ENCODE results near the gene PSME2. TPM values are rescaled to one million over a fixed set of nuclear protein-coding genes. Genes with fewer than 3 reads are reported as not detected.

Gene PSME2
- total and polyA plus RNA-seq, 2 experiments from 2014 or later, result 38.3 to 164 TPM

- Histone ChIP-seq H3K9me3 (ENCODE audit: low read depth) (no peaks in the 10 kb centered on the region), H3K9me2 (ENCODE audit: insufficient read depth) (no peaks in the 10 kb centered on the region), H2AFZ (peak overlapping the region; percentile 80; the same call in 1 of the 2 replicates), H3K36me3 (ENCODE audit: low read depth) (no peaks in the 10 kb centered on the region), H3K79me2 (ENCODE audit: insufficient read depth) (peaks cover 77% of the 10 kb centered on the region), H3K4me3 (peak overlapping the region; percentile 83), H3K4me1 (ENCODE audit: insufficient read depth) (peaks cover 13% of the 10 kb centered on the region), H3K27me3 (replicated peaks; ENCODE audit: insufficient read depth) (no peaks in the 10 kb centered on the region), H3K9ac (peak overlapping the region; percentile 94), H4K20me1 (ENCODE audit: insufficient read depth) (no peaks in the 10 kb centered on the region), H3K4me2 (ENCODE audit: unreplicated experiment) (peak overlapping the region; percentile 99), H3F3A (ENCODE audit: insufficient read depth) (peaks cover 14% of the 10 kb centered on the region), H3K27ac (peak overlapping the region; percentile 81; the same call in 1 of the 2 replicates)
- in situ Hi-C loops (cut with MboI), result no loop called here
- no peak for DNase-seq
- TF ChIP-seq EZH2phosphoT487 (IDR thresholded peaks at IDR 0.05; ENCODE audit: insufficient read depth, low read depth) (no peak), EZH2 (IDR thresholded peaks at IDR 0.05; ENCODE audit: insufficient read depth, poor library complexity, severe bottlenecking) (no peak)
- 66 to 67% methylated on average over 7 of the region's 7 CpGs for WGBS, 2 experiments (ENCODE audit: low coverage in 1 of 2, low lambda C conversion rate in 2 of 2, missing lambda C conversion rate in 2 of 2)
Measured at GRCh38 chr14:24194186-24194872, 47.9 kb upstream of the PSME2 start.

DNA sequence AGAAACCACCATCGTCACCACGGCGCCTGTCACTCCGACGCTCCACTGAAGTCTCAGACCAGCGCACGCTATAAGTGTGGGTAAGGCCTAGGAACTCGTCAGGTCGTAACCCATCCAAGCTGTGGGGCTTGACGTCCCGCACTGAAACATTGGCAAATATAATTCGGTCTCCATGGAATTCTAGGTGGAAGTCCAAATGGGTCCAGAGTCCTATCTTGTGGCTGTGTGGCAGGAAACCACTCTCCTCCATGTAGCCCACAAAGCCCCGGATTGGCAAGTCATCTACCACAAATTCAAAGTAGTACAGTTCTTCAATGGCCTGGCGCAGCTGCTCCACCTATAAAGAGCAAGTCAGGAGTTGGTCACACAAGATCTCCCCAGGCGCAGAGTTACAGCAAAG is 46.5 kb upstream of the PSME2 start:
- peaks cover 19% of the 10 kb centered on the region for H3K4me1 ChIP-seq (ENCODE audit: insufficient read depth)
- no peaks in the 10 kb centered on the region for H3K9me3 ChIP-seq (ENCODE audit: low read depth)
- in situ Hi-C loops (cut with MboI), result no loop called here
- 96% methylated on average over 15 of the region's 15 CpGs for WGBS, 2 experiments (ENCODE audit: low coverage in 1 of 2, low lambda C conversion rate in 2 of 2, missing lambda C conversion rate in 2 of 2)
- H3K4me2 ChIP-seq (ENCODE audit: unreplicated experiment), result no peak overlapping the region
- H3K9ac ChIP-seq, result no peak overlapping the region
- no peak for DNase-seq
- no peak overlapping the region for H2AFZ ChIP-seq
- no peaks in the 10 kb centered on the region for H3K9me2 ChIP-seq (ENCODE audit: insufficient read depth)
- H3F3A ChIP-seq (ENCODE audit: insufficient read depth), result peaks cover 18% of the 10 kb centered on the region
- no peaks in the 10 kb centered on the region for H3K36me3 ChIP-seq (ENCODE audit: low read depth)
- H3K79me2 ChIP-seq (ENCODE audit: insufficient read depth), result peaks cover 70% of the 10 kb centered on the region
- H3K27me3 ChIP-seq (replicated peaks; ENCODE audit: insufficient read depth), result no peaks in the 10 kb centered on the region
- TF ChIP-seq EZH2phosphoT487 (IDR thresholded peaks at IDR 0.05; ENCODE audit: insufficient read depth, low read depth), result no peak
- no peak for TF ChIP-seq EZH2 (IDR thresholded peaks at IDR 0.05; ENCODE audit: insufficient read depth, poor library complexity, severe bottlenecking)
- H4K20me1 ChIP-seq (ENCODE audit: insufficient read depth), result no peaks in the 10 kb centered on the region
- no peak overlapping the region for H3K4me3 ChIP-seq
- H3K27ac ChIP-seq, result no peak overlapping the region

GRCh38 chr14:24190416-24190815 is 44.0 kb upstream of the PSME2 start:
- H3F3A ChIP-seq (ENCODE audit: insufficient read depth), result peaks cover 12% of the 10 kb centered on the region
- no peak overlapping the region for H2AFZ ChIP-seq
- no peaks in the 10 kb centered on the region for H3K27me3 ChIP-seq (replicated peaks; ENCODE audit: insufficient read depth)
- no peaks in the 10 kb centered on the region for H4K20me1 ChIP-seq (ENCODE audit: insufficient read depth)
- no peaks in the 10 kb centered on the region for H3K36me3 ChIP-seq (ENCODE audit: low read depth)
- no peaks in the 10 kb centered on the region for H3K9me2 ChIP-seq (ENCODE audit: insufficient read depth)
- no peak overlapping the region for H3K27ac ChIP-seq
- H3K4me2 ChIP-seq (ENCODE audit: unreplicated experiment), result no peak overlapping the region
- no peak overlapping the region for H3K4me3 ChIP-seq
- H3K9ac ChIP-seq, result no peak overlapping the region
- peaks cover 19% of the 10 kb centered on the region for H3K4me1 ChIP-seq (ENCODE audit: insufficient read depth)
- in situ Hi-C loops (cut with MboI), result no loop called here
- DNase-seq, result no peak
- WGBS, 2 experiments (ENCODE audit: low coverage in 1 of 2, low lambda C conversion rate in 2 of 2, missing lambda C conversion rate in 2 of 2), result 93 to 96% methylated on average over 10 of the region's 10 CpGs
- TF ChIP-seq EZH2phosphoT487 (IDR thresholded peaks at IDR 0.05; ENCODE audit: insufficient read depth, low read depth), result no peak
- TF ChIP-seq EZH2 (IDR thresholded peaks at IDR 0.05; ENCODE audit: insufficient read depth, poor library complexity, severe bottlenecking), result no peak
- H3K9me3 ChIP-seq (ENCODE audit: low read depth), result no peaks in the 10 kb centered on the region
- peaks cover 66% of the 10 kb centered on the region for H3K79me2 ChIP-seq (ENCODE audit: insufficient read depth)

DNA sequence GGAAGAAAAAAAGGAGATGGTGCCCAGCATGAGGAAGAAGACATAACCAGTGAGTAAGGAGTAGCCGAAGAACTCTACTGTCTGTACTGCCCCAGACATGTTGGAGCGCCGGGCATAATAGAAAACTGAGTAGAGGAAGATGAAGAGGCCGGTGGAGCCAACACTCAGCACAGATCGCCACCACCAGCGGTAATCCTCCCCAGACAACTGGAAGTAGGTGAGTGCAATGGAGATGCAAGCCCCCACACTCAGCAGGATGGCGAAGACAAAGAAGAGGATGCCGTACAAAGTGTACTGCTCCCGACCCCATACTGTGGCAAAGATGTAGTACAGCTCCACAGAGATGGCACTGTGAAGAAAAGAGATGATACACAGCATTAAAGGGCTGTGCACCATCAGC is 43.0 kb upstream of the PSME2 start:
- Histone ChIP-seq H3K79me2 (ENCODE audit: insufficient read depth) (peaks cover 57% of the 10 kb centered on the region), H3K27me3 (replicated peaks; ENCODE audit: insufficient read depth) (no peaks in the 10 kb centered on the region), H3K9me3 (ENCODE audit: low read depth) (no peaks in the 10 kb centered on the region), H4K20me1 (ENCODE audit: insufficient read depth) (no peaks in the 10 kb centered on the region), H3F3A (ENCODE audit: insufficient read depth) (peaks cover 12% of the 10 kb centered on the region), H3K4me2 (ENCODE audit: unreplicated experiment) (peak overlapping the region; percentile 91), H3K27ac (peak overlapping the region; percentile 59; the same call in 1 of the 2 replicates), H3K36me3 (ENCODE audit: low read depth) (no peaks in the 10 kb centered on the region), H3K9me2 (ENCODE audit: insufficient read depth) (no peaks in the 10 kb centered on the region), H2AFZ (peak overlapping the region; percentile 78), H3K4me1 (ENCODE audit: insufficient read depth) (peaks cover 16% of the 10 kb centered on the region), H3K9ac (peak overlapping the region; percentile 87), H3K4me3 (no peak overlapping the region)
- DNase-seq, result no peak
- in situ Hi-C loops (cut with MboI), result no loop called here
- 90 to 91% methylated on average over 9 of the region's 9 CpGs for WGBS, 2 experiments (ENCODE audit: low coverage in 1 of 2, low lambda C conversion rate in 2 of 2, missing lambda C conversion rate in 2 of 2)
- no peak for TF ChIP-seq EZH2phosphoT487 (IDR thresholded peaks at IDR 0.05; ENCODE audit: insufficient read depth, low read depth)
- TF ChIP-seq EZH2 (IDR thresholded peaks at IDR 0.05; ENCODE audit: insufficient read depth, poor library complexity, severe bottlenecking), result no peak

All from GM23248 (cell line).